SK-N-MC (cell line): Measurements from ENCODE around the gene TMEM221.

ENCODE experiments used
- EZH2 ChIP-seq: fragments of 200-600 bp; sonication (generic); IDR thresholded peaks from one replicate; pipeline ENCODE4 v1.6.1; 2017; ENCODE audit warnings: antibody characterized with exemption
- POLR2AphosphoS5 ChIP-seq: IDR thresholded peaks from 2 replicates; pipeline ENCODE4 v1.6.1; 2012; ENCODE audit warnings: mild to moderate bottlenecking, low read depth, low read length, borderline replicate concordance

DNA sequence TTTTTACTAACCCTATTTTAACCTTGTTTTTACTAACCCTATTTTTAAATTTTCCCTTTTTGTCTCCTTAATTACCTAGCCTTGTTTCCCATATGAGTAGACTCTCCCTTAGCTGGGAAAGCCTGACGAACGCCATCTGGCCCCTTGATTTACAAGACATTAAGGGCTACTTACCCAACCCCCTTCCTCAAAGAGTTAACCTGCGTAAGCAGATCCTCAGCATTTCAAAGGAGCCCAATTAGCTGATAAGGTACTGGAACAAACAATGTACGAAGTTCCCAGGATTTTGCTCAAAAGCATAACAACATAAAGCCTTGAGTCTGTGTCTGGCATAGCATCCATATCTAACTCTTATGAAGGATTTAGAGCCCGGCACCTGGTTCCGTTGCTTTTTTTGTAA is 33.3 kb downstream of the TMEM221 start:
- TF ChIP-seq EZH2, result no peak
- TF ChIP-seq POLR2AphosphoS5, result no peak
